GM12873 (cell line): ENCODE measurements around the gene WHAMM.

ENCODE experiments used
- CTCF ChIP-seq: IDR thresholded peaks from 2 replicates; pipeline ENCODE4 v1.5.1; 2012; ENCODE audit warnings: low read depth, mild to moderate bottlenecking, moderate library complexity, low read length, control low read depth; ENCODE audit not compliant: insufficient read depth; ENCODE audit errors: missing control alignments

The WHAMM gene

DNA sequence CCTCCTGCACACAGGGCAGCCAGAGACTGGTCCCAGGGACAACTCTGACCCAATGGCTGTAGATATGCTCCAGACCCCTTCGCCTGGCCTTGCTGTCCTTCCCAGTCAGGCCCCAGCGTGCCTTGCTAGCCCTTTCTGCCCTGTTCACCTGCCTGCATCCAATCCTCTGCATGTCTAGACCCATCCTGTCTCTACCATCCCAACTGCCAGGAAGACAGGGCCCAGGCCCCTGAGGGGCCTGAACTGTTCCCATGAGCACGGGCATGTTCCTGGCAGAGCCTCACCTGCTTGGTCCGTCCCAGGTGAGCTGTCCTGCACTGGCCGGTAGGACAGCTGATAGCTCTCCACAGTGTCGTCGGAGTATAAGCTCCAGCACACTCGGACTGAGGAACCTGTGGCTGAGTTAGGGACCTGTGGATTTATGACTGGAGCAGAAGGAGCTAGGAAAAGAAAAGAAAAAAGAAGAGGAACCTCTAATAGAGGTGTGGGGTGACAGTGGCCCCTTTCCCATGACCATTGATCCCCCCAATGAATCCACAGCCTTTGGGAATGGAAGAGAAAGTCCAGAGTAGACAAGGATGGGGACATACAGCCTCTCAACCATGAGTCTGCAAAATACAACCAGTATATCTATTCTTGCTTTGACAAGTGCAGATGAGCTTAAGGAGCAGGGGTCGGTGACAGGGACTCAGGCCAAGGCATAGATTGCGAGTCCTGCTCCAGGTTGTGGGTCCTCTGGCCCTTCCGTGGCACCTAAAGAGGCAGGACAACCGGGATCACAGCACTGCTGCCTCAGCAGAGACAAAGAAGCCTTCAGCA is 37.4 kb upstream of the WHAMM start:
- TF ChIP-seq CTCF = no peak

- TF ChIP-seq CTCF = no peak
Measured at GRCh38 chr15:82774496-82774895, 34.9 kb upstream of the WHAMM start.

GRCh38 chr15:82778755-82779154 is 30.7 kb upstream of the WHAMM start:
- no peak for TF ChIP-seq CTCF

DNA sequence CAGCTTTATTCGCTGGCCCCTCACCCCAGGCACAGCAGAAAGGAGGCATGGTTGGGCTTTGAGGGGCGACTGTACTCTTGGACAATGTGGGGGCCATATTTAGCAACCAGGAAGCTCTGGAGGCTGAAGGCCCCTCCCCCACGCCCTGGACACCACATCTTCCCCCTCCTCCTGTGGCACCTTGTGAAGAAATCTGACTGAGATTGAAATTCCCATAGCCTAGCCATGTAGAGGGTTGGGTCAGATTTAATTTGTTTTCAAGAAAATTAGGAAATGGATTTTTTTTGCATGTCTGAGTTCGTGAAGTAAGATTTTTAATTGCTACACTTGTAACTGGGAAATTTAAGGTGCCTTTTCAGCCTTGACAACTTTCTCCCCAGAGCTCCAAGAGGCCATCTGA is 28.1 kb upstream of the WHAMM start:
- TF ChIP-seq CTCF = no peak

DNA sequence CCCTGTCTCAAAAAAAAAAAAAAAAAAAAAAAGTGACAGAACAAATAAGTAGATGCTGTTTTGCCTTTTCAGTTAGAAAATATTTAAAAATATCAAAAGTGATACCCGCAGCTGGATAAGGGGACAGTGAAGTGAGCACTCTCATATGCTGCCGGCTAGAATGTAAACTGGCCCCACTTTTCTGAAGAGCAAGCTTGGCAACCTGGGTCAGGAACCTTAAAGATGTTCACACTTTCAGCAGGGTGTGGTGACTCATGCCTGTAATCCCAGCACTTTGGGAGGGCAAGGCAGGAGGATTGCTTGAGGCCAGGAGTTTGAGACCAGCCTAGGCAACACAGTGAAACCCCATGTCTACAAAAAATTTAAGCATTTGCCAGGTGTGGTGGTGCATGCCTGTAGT is 20.9 kb upstream of the WHAMM start:
- TF ChIP-seq CTCF = no peak

DNA sequence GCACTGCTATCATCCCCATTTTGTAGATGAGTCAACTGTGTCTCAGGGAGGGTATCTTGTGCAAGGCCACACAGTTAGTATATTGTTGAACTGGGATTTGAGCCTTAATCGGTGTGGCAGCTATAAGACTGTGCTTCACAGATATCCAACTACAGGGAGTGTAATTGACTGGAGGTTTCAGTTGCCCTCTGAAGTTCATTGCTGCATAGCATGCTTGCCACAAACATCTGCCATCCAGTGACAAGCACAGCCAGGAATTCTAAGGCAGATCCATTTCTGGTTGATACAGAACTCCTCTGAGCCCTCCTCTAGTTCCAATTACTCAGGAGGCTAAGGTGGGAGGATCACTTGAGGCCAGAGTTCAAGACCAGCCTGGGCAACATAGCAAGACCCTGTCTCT is 19.9 kb upstream of the WHAMM start:
- no peak for TF ChIP-seq CTCF

DNA sequence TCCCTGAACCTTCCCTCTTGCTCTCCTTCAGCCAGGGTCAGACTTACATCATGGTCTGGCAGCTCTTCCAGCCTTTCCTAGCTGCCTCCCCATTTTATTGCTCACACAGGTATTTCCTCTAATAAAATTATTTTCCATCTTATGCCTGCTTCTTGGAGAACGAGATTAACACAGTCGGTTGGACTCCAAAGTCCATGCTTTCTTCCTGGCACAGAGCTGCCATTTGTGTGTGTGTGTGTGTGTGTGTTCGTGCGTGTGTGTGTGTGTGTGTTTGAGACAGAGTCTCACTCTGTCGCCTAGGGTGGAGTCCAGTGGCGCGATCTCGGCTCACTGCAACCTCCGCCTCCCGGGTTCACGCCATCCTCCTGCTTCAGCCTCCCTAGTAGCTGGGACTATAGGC is 19.1 kb upstream of the WHAMM start:
- TF ChIP-seq CTCF = no peak
